Thyroid gland (tissue), 4 donors: Measurements from ENCODE around the gene ASCL2.
"Not testable (repeated sequence)": the region's sequence is repeated elsewhere in the genome, so short reads cannot be mapped to it uniquely, and the experiment has no call there.

Experiments
- POLR2A ChIP-seq, 2 donors: fragments of 450-650 bp; IDR thresholded peaks; one replicate each; pipeline ENCODE4 v1.6.1; 2017; ENCODE audit warnings: antibody characterized with exemption in 2 of 2, mild to moderate bottlenecking in 2 of 2, moderate library complexity in 1 of 2
- TF ChIP-seq, protein P1 (sequence below), 6 experiments: fragments of 200-600 bp in 3 of 6; fragments of 450-650 bp in 3 of 6; sonication (generic) in 3 of 6; IDR thresholded peaks; one replicate each; pipeline ENCODE4 v1.5.1; 2016 to 2019; ENCODE audit warnings: antibody characterized with exemption in 6 of 6, mild to moderate bottlenecking in 2 of 6, inconsistent platforms in 1 of 6, moderate library complexity in 1 of 6

DNA sequence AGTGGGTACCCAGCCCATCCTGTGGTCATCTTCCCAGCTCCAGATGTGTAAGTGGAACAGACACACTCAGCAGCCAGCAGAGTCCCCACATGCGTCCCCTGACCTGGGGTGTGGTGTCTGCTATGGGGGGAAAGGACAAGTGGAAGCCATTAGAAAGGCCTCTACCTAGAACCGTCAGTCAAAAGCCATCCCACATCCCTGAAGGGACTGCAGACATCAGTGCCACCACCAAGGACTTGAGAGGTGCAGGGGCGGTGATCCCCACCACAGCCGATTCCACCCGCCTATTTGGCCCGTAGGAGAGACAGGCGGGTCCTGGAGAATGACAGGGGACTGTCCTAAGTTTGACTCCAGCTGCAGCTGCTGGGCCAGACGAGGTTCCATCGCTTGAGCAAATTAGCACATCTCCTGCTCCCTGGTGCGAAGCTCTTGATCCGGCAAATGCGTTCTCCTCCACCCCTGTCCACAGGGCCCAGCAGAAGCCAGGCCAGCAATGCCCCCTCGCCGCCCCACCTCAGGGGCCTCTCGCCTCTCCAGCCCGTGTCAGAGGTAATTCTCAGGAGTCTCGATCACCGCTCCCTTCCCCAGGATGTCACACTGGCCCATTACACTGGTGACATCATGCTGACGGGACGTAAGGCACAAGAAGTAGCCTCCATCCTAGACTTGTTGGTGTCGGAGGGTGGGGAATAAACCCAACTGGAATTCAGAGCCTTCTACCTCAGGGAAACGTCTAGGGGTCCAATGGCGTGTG, 33.8 kb downstream of the ASCL2 start:
- TF ChIP-seq, protein P1, sequence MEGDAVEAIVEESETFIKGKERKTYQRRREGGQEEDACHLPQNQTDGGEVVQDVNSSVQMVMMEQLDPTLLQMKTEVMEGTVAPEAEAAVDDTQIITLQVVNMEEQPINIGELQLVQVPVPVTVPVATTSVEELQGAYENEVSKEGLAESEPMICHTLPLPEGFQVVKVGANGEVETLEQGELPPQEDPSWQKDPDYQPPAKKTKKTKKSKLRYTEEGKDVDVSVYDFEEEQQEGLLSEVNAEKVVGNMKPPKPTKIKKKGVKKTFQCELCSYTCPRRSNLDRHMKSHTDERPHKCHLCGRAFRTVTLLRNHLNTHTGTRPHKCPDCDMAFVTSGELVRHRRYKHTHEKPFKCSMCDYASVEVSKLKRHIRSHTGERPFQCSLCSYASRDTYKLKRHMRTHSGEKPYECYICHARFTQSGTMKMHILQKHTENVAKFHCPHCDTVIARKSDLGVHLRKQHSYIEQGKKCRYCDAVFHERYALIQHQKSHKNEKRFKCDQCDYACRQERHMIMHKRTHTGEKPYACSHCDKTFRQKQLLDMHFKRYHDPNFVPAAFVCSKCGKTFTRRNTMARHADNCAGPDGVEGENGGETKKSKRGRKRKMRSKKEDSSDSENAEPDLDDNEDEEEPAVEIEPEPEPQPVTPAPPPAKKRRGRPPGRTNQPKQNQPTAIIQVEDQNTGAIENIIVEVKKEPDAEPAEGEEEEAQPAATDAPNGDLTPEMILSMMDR (IDR thresholded peaks at IDR 0.05), result not testable (repeated sequence)
- TF ChIP-seq POLR2A (IDR thresholded peaks at IDR 0.05), result not testable (repeated sequence)
